Right atrium auricular region (tissue), 2 donors: ENCODE measurements around the gene PKMYT1. TPM values are rescaled to one million over a fixed set of nuclear protein-coding genes. Genes with fewer than 3 reads are reported as not detected.
"Not testable (repeated sequence)": the region's sequence is repeated elsewhere in the genome, so short reads cannot be mapped to it uniquely, and the experiment has no call there.

Experiments
- DNase-seq: peaks from one replicate; pipeline ENCODE4 v3.0.0-alpha.2; 2019; ENCODE audit warnings: low spot score
- H3K27ac ChIP-seq, 2 donors: fragments of 200-600 bp; sonication (generic); 1 replicate in 1 of 2; 2 replicates in 1 of 2; pipeline ENCODE4 v1.5.1; 2016 to 2019
- H3K27me3 ChIP-seq, 2 donors: fragments of 200-600 bp; sonication (generic); one replicate each; pipeline versions ENCODE4 v1.5.1 to v1.6.0; 2017 to 2019
- H3K36me3 ChIP-seq: fragments of 200-600 bp; sonication (generic); one replicate; pipeline ENCODE4 v1.5.1; 2016
- H3K4me1 ChIP-seq, 2 donors: fragments of 200-600 bp; sonication (generic); one replicate each; pipeline versions ENCODE4 v1.5.1 to v1.6.0; 2017 to 2019
- H3K4me3 ChIP-seq, 2 donors: fragments of 200-600 bp; sonication (generic); 1 replicate in 1 of 2; 2 replicates in 1 of 2; pipeline ENCODE4 v1.5.1; 2017 to 2019; ENCODE audit warnings: mild to moderate bottlenecking in 1 of 2, moderate library complexity in 1 of 2
- H3K9me3 ChIP-seq, 2 donors: fragments of 200-600 bp; sonication (generic); one replicate each; pipeline ENCODE4 v1.5.1; 2019
- CTCF ChIP-seq, 2 donors: fragments of 200-600 bp; sonication (generic); IDR thresholded peaks; one replicate each; pipeline ENCODE4 v1.5.1; 2019; ENCODE audit warnings: antibody characterized with exemption in 2 of 2
- total RNA-seq, 2 donors: library from RNA; depleted of rRNA; stranded (reverse); fragments of >200 nt; gene quantifications; one replicate each; pipeline ENCODE4 v1.1.0, GENCODE V29; 2016

The PKMYT1 gene
- total RNA-seq, 2 donors from 2014 or later, result 0.52 to 0.98 TPM

- TF ChIP-seq CTCF (IDR thresholded peaks at IDR 0.05), result no peak
- Histone ChIP-seq H3K4me3 (no peak overlapping the region), H3K36me3 (peaks cover 70% of the 10 kb centered on the region), H3K27me3 (no peaks in the 10 kb centered on the region), H3K9me3 (no peaks in the 10 kb centered on the region), H3K27ac (no peak overlapping the region), H3K4me1 (no peaks in the 10 kb centered on the region)
- no peak for DNase-seq
Observed at GRCh38 chr16:2933701-2934100, 46.5 kb downstream of the PKMYT1 start.

- no peak for DNase-seq
- H3K4me1 ChIP-seq, result no peaks in the 10 kb centered on the region
- H3K4me3 ChIP-seq, result no peak overlapping the region
- H3K27me3 ChIP-seq, result no peaks in the 10 kb centered on the region
- no peaks in the 10 kb centered on the region for H3K9me3 ChIP-seq
- no peak for TF ChIP-seq CTCF (IDR thresholded peaks at IDR 0.05)
- H3K36me3 ChIP-seq, result peaks cover 65% of the 10 kb centered on the region
- H3K27ac ChIP-seq, result no peak overlapping the region
Observed at GRCh38 chr16:2933136-2933535, 47.1 kb downstream of the PKMYT1 start.

GRCh38 chr16:2931231-2931914, 48.9 kb downstream of the PKMYT1 start:
- H3K4me3 ChIP-seq, H3K9me3 ChIP-seq, H3K4me1 ChIP-seq, H3K27ac ChIP-seq, DNase-seq, H3K27me3 ChIP-seq: not testable (repeated sequence)
- peaks cover 47% of the 10 kb centered on the region for H3K36me3 ChIP-seq

GRCh38 chr16:2930236-2930635, 50.0 kb downstream of the PKMYT1 start:
- TF ChIP-seq CTCF (IDR thresholded peaks at IDR 0.05), result no peak
- Histone ChIP-seq H3K4me1 (peaks cover 0 to 8% of the 10 kb centered on the region in 2 donors), H3K27ac (no peak overlapping the region), H3K9me3 (no peaks in the 10 kb centered on the region), H3K36me3 (peaks cover 41% of the 10 kb centered on the region), H3K4me3 (no peak overlapping the region), H3K27me3 (no peaks in the 10 kb centered on the region)
- DNase-seq, result no peak

- H3K36me3 ChIP-seq, result peaks cover 36% of the 10 kb centered on the region
- H3K4me1 ChIP-seq, result peaks cover 0 to 8% of the 10 kb centered on the region in 2 donors
- no peaks in the 10 kb centered on the region for H3K27me3 ChIP-seq
- DNase-seq, result no peak
- no peak for TF ChIP-seq CTCF (IDR thresholded peaks at IDR 0.05)
- H3K9me3 ChIP-seq, result no peaks in the 10 kb centered on the region
- no peak overlapping the region for H3K27ac ChIP-seq
- no peak overlapping the region for H3K4me3 ChIP-seq
Observed at GRCh38 chr16:2929693-2930092, 50.6 kb downstream of the PKMYT1 start.

- peaks cover 27% of the 10 kb centered on the region for H3K36me3 ChIP-seq
- no peak for DNase-seq
Observed at GRCh38 chr16:2928796-2929195, 51.5 kb downstream of the PKMYT1 start.

GRCh38 chr16:2928151-2928550, 52.1 kb downstream of the PKMYT1 start:
- H3K4me1 ChIP-seq, H3K4me3 ChIP-seq, DNase-seq, H3K27ac ChIP-seq, H3K27me3 ChIP-seq, H3K9me3 ChIP-seq: not testable (repeated sequence)
- H3K36me3 ChIP-seq, result peaks cover 20% of the 10 kb centered on the region

More at GRCh38 chr16:2928796-2929195, 51.5 kb downstream of the PKMYT1 start:
- TF ChIP-seq CTCF (IDR thresholded peaks at IDR 0.05), result no peak
- Histone ChIP-seq H3K9me3 (no peaks in the 10 kb centered on the region), H3K27me3 (no peaks in the 10 kb centered on the region), H3K4me1 (peaks cover 0 to 8% of the 10 kb centered on the region in 2 donors), H3K4me3 (no peak overlapping the region), H3K27ac (no peak overlapping the region)
